ENCODE data around the gene TBCC. TPM values are rescaled to one million over a fixed set of nuclear protein-coding genes. Genes with fewer than 3 reads are reported as not detected.

TBCC gene
- total and polyA plus RNA-seq, 7 donors = 13.1 to 41.3 (median 19.1) TPM

DNA sequence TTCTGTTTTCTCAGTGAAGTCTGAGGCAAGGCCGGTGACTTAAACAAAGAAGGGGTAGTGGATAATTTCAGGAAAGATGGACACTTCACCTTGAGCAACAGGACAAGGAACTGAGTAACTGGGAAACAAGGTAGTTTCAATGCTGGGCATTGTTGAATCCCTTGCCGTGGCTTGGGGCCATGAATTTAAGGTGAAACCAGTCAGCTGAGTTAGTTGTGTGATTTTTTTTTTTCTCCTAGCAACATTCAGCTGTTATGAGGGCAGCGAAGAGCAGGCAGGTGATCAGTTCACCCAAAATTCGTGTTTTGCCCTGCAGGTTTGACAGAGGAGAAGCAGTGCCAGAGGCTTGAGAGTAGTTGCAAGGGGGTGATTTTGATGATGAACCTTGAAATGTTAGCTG is 42.8 kb upstream of the TBCC start:
- TF ChIP-seq, protein P1, sequence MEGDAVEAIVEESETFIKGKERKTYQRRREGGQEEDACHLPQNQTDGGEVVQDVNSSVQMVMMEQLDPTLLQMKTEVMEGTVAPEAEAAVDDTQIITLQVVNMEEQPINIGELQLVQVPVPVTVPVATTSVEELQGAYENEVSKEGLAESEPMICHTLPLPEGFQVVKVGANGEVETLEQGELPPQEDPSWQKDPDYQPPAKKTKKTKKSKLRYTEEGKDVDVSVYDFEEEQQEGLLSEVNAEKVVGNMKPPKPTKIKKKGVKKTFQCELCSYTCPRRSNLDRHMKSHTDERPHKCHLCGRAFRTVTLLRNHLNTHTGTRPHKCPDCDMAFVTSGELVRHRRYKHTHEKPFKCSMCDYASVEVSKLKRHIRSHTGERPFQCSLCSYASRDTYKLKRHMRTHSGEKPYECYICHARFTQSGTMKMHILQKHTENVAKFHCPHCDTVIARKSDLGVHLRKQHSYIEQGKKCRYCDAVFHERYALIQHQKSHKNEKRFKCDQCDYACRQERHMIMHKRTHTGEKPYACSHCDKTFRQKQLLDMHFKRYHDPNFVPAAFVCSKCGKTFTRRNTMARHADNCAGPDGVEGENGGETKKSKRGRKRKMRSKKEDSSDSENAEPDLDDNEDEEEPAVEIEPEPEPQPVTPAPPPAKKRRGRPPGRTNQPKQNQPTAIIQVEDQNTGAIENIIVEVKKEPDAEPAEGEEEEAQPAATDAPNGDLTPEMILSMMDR (IDR thresholded peaks at IDR 0.05) = no peak

DNA sequence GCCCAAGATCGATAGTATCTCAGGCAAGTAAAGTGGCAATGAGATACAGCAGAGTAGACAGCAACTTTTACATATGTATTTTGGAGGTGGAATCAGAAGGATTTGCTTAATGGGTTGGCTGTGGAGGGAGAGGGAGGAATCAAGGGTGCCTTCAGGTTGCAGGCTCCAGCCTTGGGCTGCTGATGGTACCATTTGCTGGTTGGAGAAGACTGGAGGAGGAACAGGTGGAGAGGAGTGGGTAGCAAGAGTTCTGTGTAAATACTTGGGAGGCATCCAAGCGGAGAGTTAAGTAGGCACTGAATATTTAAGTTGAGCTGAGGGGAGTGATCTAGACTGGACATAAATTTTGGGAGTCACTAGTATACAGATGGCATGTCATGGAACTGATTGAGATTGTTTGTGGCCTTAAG is 41.2 kb upstream of the TBCC start:
- intact Hi-C loops (cut with DNase I) = loop anchor here (5.0 kb wide), 1 partner anchor 35 kb away; no protein-coding TSS in a partner anchor
- DNase-seq (no peak), ATAC-seq (no peak)
- Histone ChIP-seq H3K4me1 (peaks cover 61% of the 10 kb centered on the region), H3K27ac (peak overlapping the region; percentile 100), H3K27me3 (ENCODE audit: insufficient read depth in 3 of 3, low read length in 2 of 3) (no peaks in the 10 kb centered on the region), H3K4me3 (peak overlapping the region; percentile 90), H3K36me3 (ENCODE audit: insufficient read depth in 1 of 2, low read depth in 1 of 2) (no peaks in the 10 kb centered on the region), H3K9me3 (no peaks in the 10 kb centered on the region)
- TF ChIP-seq, protein P1 (IDR thresholded peaks at IDR 0.05) = no peak
- WGBS, 3 donors = 35 to 50% (median 50%) methylated on average over 2 of the region's 2 CpGs

More for the DNA sequence above, 42.8 kb upstream of the TBCC start:
- ATAC-seq (no peak), DNase-seq (no peak)
- H3K9me3 ChIP-seq = no peaks in the 10 kb centered on the region
- H3K4me1 ChIP-seq = peaks cover 61% of the 10 kb centered on the region
- H3K27me3 ChIP-seq (ENCODE audit: insufficient read depth in 3 of 3, low read length in 2 of 3) = no peaks in the 10 kb centered on the region
- no peak overlapping the region for H3K4me3 ChIP-seq
- intact Hi-C loops (cut with DNase I) = loop anchor here (5.0 kb wide), 1 partner anchor 34 kb away; no protein-coding TSS in a partner anchor
- H3K27ac ChIP-seq = peak overlapping the region; percentile 100
- no peaks in the 10 kb centered on the region for H3K36me3 ChIP-seq (ENCODE audit: insufficient read depth in 1 of 2, low read depth in 1 of 2)
- 52 to 80% (median 69%) methylated on average over 4 of the region's 4 CpGs for WGBS, 3 donors

DNA sequence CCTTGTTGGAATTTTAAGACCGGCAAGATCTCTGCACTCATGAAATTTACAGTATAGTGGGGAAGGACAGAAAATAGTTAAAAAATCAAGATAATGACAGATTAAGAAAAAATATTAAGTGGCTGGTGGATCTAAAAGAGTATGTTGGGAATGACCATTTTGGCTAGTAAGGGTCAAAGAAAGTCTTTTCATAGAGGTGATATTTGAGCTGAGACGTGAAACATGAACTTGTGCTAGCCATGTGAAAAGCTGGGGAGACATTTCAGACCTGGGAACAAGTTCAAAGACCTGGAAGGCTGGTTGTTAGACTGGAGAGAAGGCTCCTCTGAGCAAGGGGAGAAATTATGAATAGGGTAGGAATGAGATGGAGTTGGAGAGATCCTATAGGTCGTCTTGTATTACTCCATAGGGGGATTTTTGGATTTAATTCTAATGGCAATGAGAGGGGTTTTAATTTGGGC is 40.7 kb upstream of the TBCC start:
- intact Hi-C loops (cut with DNase I) = loop anchor here (5.0 kb wide), 1 partner anchor 36 kb away; no protein-coding TSS in a partner anchor
- Histone ChIP-seq H3K27me3 (ENCODE audit: insufficient read depth in 3 of 3, low read length in 2 of 3) (no peaks in the 10 kb centered on the region), H3K36me3 (ENCODE audit: insufficient read depth in 1 of 2, low read depth in 1 of 2) (no peaks in the 10 kb centered on the region), H3K4me1 (peaks cover 60% of the 10 kb centered on the region), H3K4me3 (peak overlapping the region; percentile 90), H3K27ac (peak overlapping the region; percentile 100), H3K9me3 (no peaks in the 10 kb centered on the region)
- peak in 1 of 4 donors; percentile 17 for ATAC-seq
- TF ChIP-seq, protein P1 (IDR thresholded peaks at IDR 0.05) = no peak
- 23 to 32% (median 31%) methylated on average over 3 of the region's 3 CpGs for WGBS, 3 donors
- DNase-seq = no peak

DNA sequence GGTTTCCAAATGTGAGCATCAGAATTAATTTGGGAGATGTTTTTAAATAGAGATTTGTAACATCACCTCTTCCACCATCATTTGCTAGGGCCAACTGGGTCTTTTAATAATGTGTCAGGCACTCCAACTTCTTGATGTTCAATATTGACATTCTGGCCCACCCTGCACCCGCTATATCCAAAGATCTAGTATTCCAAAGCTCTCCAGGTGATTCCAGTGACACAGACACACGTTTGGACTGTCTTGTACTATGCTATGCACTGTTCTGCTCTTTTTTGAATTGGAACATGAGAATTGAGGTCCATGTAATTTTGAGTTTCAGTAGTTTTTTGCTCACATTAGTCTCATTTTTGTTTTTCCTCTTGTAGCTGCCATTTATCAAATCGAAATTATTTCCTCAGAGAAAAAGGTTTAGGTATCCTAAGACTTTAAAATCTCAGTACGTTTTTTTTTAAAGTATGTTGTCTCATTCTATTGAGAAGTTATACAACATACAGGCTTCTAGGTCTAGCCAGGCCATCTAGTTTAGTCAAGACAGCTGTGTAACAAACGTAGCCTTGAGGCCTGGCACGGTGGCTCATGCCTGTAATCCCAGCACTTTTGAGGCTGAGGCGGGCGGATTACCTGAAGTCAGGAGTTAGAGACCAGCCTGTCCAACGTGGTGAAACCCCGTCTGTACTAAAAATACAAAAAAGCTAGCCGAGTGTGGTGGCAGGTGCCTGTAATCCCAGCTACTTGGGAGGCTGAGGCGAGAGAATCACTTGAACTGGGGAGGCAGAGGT is 39.0 kb upstream of the TBCC start:
- Histone ChIP-seq H3K9me3 (no peaks in the 10 kb centered on the region), H3K27ac (peak overlapping the region; percentile 100), H3K4me3 (peak overlapping the region; percentile 90), H3K36me3 (ENCODE audit: insufficient read depth in 1 of 2, low read depth in 1 of 2) (no peaks in the 10 kb centered on the region), H3K4me1 (peaks cover 43% of the 10 kb centered on the region), H3K27me3 (ENCODE audit: insufficient read depth in 3 of 3, low read length in 2 of 3) (no peaks in the 10 kb centered on the region)
- 22 to 48% (median 31%) methylated on average over 12 of the region's 12 CpGs for WGBS, 3 donors
- TF ChIP-seq, protein P1 (IDR thresholded peaks at IDR 0.05) = no peak
- intact Hi-C loops (cut with DNase I) = loop anchor here (5.0 kb wide), 2 partner anchors 37 to 92 kb away; partner anchors contain the start of gene RPL7L1 (in 1 of the 2)
- no peak for DNase-seq
- no peak for ATAC-seq
